ENCODE data around the gene LUC7L.

GRCh38 chr16:149024-149660 lies 80.1 kb downstream of the LUC7L start:
- TF ChIP-seq CTCF (IDR thresholded peaks at IDR 0.05; ENCODE audit: borderline replicate concordance, extremely low read depth, low read length, poor library complexity, severe bottlenecking): no peak
- no peak for TF ChIP-seq EZH2 (IDR thresholded peaks at IDR 0.05; ENCODE audit: borderline replicate concordance, low read depth, low read length, severe bottlenecking)

Data from DND-41 (cell line).